Measurements from ENCODE around the gene GSTA4.
"Not testable (repeated sequence)": the region's sequence is repeated elsewhere in the genome, so short reads cannot be mapped to it uniquely, and the experiment has no call there.

GSTA4 gene

GRCh38 chr6:53015486-53015885 is 20.4 kb upstream of the GSTA4 start:
- no peak for DNase-seq
- in situ Hi-C loops (cut with MboI; ENCODE audit: low pct_unique_long_range_greater_than_20kb, low sequenced_read_pairs), result no loop called here

- in situ Hi-C loops (cut with MboI; ENCODE audit: low pct_unique_long_range_greater_than_20kb, low sequenced_read_pairs), result no loop called here
- DNase-seq, result no peak
These were observed 19.7 kb upstream of the GSTA4 start for GRCh38 chr6:53014744-53015143.

GRCh38 chr6:53014063-53014462 is 19.0 kb upstream of the GSTA4 start:
- in situ Hi-C loops (cut with MboI; ENCODE audit: low pct_unique_long_range_greater_than_20kb, low sequenced_read_pairs), result no loop called here
- no peak for DNase-seq

- in situ Hi-C loops (cut with MboI; ENCODE audit: low pct_unique_long_range_greater_than_20kb, low sequenced_read_pairs), result no loop called here
- DNase-seq, result no peak
These were observed 16.9 kb upstream of the GSTA4 start for GRCh38 chr6:53011979-53012378.

GRCh38 chr6:53010504-53010903 is 15.4 kb upstream of the GSTA4 start:
- DNase-seq, result no peak
- in situ Hi-C loops (cut with MboI; ENCODE audit: low pct_unique_long_range_greater_than_20kb, low sequenced_read_pairs), result no loop called here

- DNase-seq, result no peak
- in situ Hi-C loops (cut with MboI; ENCODE audit: low pct_unique_long_range_greater_than_20kb, low sequenced_read_pairs), result no loop called here
These were observed 14.4 kb upstream of the GSTA4 start for GRCh38 chr6:53009511-53009910.

GRCh38 chr6:53009056-53009455 is 14.0 kb upstream of the GSTA4 start:
- in situ Hi-C loops (cut with MboI; ENCODE audit: low pct_unique_long_range_greater_than_20kb, low sequenced_read_pairs), result no loop called here
- no peak for DNase-seq

GRCh38 chr6:53008192-53008687 is 13.2 kb upstream of the GSTA4 start:
- DNase-seq; in situ Hi-C loops (cut with MboI; ENCODE audit: low pct_unique_long_range_greater_than_20kb, low sequenced_read_pairs): not testable (repeated sequence)

- in situ Hi-C loops (cut with MboI; ENCODE audit: low pct_unique_long_range_greater_than_20kb, low sequenced_read_pairs), result no loop called here
- DNase-seq, result no peak
These were observed 10.7 kb upstream of the GSTA4 start for GRCh38 chr6:53005663-53006250.

- in situ Hi-C loops (cut with MboI; ENCODE audit: low pct_unique_long_range_greater_than_20kb, low sequenced_read_pairs), result no loop called here
- no peak for DNase-seq
These were observed 4.4 kb upstream of the GSTA4 start for GRCh38 chr6:52999456-52999855.

GRCh38 chr6:52998603-52999002 is 3.5 kb upstream of the GSTA4 start:
- in situ Hi-C loops (cut with MboI; ENCODE audit: low pct_unique_long_range_greater_than_20kb, low sequenced_read_pairs), result no loop called here
- no peak for DNase-seq

- in situ Hi-C loops (cut with MboI; ENCODE audit: low pct_unique_long_range_greater_than_20kb, low sequenced_read_pairs), result no loop called here
- peak; percentile 76 for DNase-seq
These were observed 995 bp upstream of the GSTA4 start for GRCh38 chr6:52995913-52996645.

GRCh38 chr6:52994839-52995088 is 320 bp downstream of the GSTA4 start:
- in situ Hi-C loops (cut with MboI; ENCODE audit: low pct_unique_long_range_greater_than_20kb, low sequenced_read_pairs), result no loop called here
- no peak for DNase-seq

- in situ Hi-C loops (cut with MboI; ENCODE audit: low pct_unique_long_range_greater_than_20kb, low sequenced_read_pairs), result no loop called here
- DNase-seq, result no peak
These were observed 849 bp downstream of the GSTA4 start for GRCh38 chr6:52994031-52994838.

- DNase-seq, result no peak
- in situ Hi-C loops (cut with MboI; ENCODE audit: low pct_unique_long_range_greater_than_20kb, low sequenced_read_pairs), result no loop called here
These were observed 1.8 kb downstream of the GSTA4 start for GRCh38 chr6:52992980-52993920.

GRCh38 chr6:52990342-52990741 is 4.7 kb downstream of the GSTA4 start:
- no peak for DNase-seq
- in situ Hi-C loops (cut with MboI; ENCODE audit: low pct_unique_long_range_greater_than_20kb, low sequenced_read_pairs), result no loop called here

- DNase-seq, result no peak
- in situ Hi-C loops (cut with MboI; ENCODE audit: low pct_unique_long_range_greater_than_20kb, low sequenced_read_pairs), result no loop called here
These were observed 9.9 kb downstream of the GSTA4 start for GRCh38 chr6:52985228-52985627.

- in situ Hi-C loops (cut with MboI; ENCODE audit: low pct_unique_long_range_greater_than_20kb, low sequenced_read_pairs), result no loop called here
- DNase-seq, result peak; percentile 89
These were observed 10.8 kb downstream of the GSTA4 start for GRCh38 chr6:52984247-52984646.

GRCh38 chr6:52983159-52983848 is 11.8 kb downstream of the GSTA4 start:
- in situ Hi-C loops (cut with MboI; ENCODE audit: low pct_unique_long_range_greater_than_20kb, low sequenced_read_pairs), result no loop called here
- no peak for DNase-seq
